ENCODE measurements around the gene CFAP68.
"Not testable (repeated sequence)": the region's sequence is repeated elsewhere in the genome, so short reads cannot be mapped to it uniquely, and the experiment has no call there.

CFAP68 gene

DNA sequence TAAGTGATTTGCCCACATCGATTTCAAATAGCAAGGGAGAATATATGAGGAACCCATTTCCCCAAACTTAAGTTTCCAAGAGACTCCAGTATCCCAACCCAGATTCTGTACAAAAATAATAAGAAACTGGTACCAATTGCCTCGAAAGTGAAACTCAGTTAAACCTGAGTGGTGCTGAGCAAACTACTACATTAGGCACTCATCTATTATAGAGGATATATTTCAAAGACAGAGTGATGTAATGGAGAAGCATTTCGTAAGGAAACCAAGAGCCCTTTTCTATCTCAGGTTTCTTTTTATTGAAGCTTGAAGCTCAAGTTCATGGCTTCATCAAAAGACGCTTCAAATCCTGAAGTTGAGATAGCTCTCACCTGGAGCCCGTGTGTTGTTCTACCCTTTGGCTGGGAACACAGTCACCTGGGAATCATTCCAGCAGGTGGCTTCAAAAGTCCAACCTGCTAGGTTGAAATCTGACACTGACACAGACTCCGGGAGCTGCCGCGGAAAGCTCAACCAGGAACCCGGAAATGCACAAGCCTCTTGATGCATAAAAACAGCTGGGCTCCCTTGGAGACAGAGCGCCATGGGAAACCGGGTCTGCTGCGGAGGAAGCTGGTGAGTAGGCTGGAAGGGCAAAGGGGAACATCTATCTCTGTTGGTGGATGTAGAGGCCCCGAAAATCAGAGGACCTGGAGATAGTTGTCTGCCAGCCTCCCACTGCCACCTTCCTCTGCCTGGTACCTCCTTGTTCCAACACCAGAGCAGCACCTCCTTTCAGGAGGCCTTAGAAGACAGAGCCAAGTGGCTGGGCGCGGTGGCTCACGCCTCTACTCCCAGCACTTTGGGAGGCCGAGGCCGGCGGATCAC is 39.3 kb downstream of the CFAP68 start, which contains the start of gene C11orf52:
C11orf52 (plus strand) TSS at position 524 of the 867 bp plus-strand sequence; CDS start at position 584, 60 bp downstream.
- DNase-seq, result no peak

DNA sequence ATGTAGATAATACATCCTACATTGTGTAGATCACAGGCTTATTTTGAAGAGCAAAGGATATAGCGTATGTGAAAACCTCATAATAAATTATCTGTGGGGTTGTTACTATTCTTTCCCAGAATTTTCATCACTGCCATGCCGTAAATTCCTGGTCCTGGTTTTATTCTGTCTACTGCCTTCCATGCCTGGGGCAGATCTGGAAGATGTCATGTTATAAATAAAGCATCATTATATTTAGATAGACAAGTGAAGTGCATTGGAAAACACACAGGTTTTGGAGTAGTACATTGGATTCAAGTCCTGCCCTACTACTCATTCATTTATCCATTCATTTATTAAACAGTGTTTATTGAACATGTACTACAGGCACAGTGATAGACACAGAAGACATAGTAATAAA is 41.6 kb downstream of the CFAP68 start:
- DNase-seq, result no peak

- DNase-seq, result no peak
Measured at GRCh38 chr11:111921541-111922230, 42.3 kb downstream of the CFAP68 start.

DNA sequence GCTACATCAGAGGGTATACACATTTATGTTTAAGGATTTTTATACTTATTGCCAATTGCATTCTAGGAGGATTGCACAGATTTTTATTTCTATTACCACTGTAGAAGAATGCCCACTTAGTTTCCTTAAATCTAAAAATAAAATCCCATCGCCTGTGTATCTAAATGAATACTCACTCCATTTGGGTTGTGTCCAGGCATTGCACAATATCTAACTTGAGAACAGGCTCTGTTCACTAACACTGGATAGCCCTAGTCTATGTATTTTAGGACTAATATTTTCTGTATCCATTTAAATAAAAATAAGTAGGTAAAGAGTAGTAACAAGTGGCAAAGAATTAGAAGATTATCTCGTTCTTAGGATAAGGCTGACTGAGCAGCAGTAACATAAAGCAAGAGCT is 43.5 kb downstream of the CFAP68 start:
- DNase-seq, result no peak

DNA sequence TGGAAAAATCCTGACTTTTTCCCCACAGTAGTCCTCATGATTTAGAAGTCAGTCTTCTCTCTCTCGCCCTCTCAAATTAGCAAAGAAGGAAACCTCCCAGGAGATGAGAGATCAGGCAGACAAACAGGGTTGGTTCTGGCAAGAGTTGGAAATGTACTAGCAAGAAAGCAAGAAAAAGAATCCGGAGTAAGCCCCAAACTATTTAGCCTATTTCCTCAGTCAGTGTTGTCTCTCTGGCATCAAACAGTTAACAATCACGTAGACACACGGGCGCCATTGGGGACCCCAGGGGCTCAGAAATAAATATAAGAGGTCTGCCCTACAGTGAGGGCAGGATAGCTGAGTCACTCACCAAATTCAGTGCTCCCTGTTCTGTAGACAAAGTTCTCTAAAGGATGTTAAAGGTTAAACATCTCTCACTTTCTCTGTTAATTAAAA is 44.0 kb downstream of the CFAP68 start:
- DNase-seq, result no peak

GRCh38 chr11:111923951-111924350 is 44.6 kb downstream of the CFAP68 start:
- no peak for DNase-seq

GRCh38 chr11:111925953-111926352 is 46.6 kb downstream of the CFAP68 start:
- no peak for DNase-seq

- peak; percentile 96 for DNase-seq
Measured at GRCh38 chr11:111926505-111927391, 47.4 kb downstream of the CFAP68 start.

DNA sequence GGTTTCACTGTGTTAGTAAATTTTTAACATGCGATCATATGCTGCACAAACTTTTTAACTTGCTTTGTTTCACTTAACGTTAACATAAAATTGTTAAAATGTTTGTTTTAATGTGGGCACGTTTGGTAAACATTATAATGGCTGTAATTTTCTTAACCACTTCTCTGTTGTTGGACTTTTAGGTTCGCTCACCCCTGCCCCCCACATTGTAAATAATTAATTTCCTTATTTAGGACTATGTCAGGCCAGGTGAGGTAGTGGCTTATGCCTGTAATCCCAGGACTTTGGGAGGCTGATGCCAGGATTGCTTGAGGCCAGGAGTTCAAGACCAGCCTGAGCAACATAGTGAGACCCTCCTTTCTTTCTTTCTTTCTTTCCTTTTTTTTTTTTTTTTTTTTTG is 51.1 kb downstream of the CFAP68 start:
- no peak for DNase-seq

GRCh38 chr11:111932611-111932950 is 53.2 kb downstream of the CFAP68 start:
- no peak for DNase-seq

GRCh38 chr11:111933176-111933575 is 53.8 kb downstream of the CFAP68 start:
- not testable (repeated sequence) for DNase-seq

GRCh38 chr11:111933872-111934271 is 54.5 kb downstream of the CFAP68 start:
- no peak for DNase-seq

DNA sequence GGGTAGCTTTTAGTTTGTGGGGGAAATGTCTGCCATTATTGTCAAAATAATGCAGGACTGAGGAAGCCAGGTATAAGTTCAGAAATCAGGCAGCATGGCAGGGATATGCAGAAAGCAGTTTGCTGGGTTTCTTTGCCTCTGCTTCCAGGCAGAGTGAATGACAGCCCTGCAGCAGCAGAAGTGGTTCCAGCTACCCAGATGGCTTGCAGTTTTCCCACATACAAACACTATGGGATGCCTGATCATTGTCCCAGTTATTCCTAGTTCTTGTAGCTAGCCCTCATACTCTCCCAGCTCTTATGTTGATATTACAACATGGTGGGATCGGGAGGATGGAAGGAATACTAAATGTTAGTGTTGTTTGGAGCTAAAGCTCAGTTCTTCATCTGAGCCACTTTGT is 55.0 kb downstream of the CFAP68 start:
- DNase-seq, result no peak

Data from central memory CD4-positive, alpha-beta T cell (primary cell).